PC-3 (cell line): ENCODE data around the gene EMC9. TPM values are rescaled to one million over a fixed set of nuclear protein-coding genes. Genes with fewer than 3 reads are reported as not detected.
A peak's percentile ranks its signal among the peaks of the same experiment; 100 is the strongest.

ENCODE experiments used
- ATAC-seq: fragments of 200-7000 bp; cut with Tn5 transposase; 2 replicates; pipeline ENCODE4 v1.9.1; 2020; ENCODE audit warnings: mild to moderate bottlenecking, moderate library complexity
- BruUV-seq: library from RNA; stranded (reverse); fragments of 400-500 nt; replicated peaks from 2 replicates; lab custom pipeline; 2021; lab: Mats Ljungman, UMichigan
- CTCF ChIA-PET: fragments of 300-600 bp; sonication (Branson Sonifier 250); formaldehyde crosslinking; loops from one replicate; lab custom pipeline; 2022; ENCODE audit warnings: antibody characterized with exemption; lab: Charles Lee
- POLR2A ChIA-PET: fragments of 300-600 bp; sonication (Branson Sonifier 250); formaldehyde crosslinking; loops from one replicate; lab custom pipeline; 2022; ENCODE audit warnings: antibody characterized with exemption; ENCODE audit not compliant: unreplicated experiment; lab: Charles Lee
- DNase-seq: peaks from one replicate; pipeline ENCODE4 v3.0.0-alpha.2; 2015
- H2AFZ ChIP-seq: fragments of 300-600 bp; sonication (generic); 2 replicates; pipeline ENCODE4 v1.6.0; 2016; ENCODE audit warnings: antibody characterized with exemption, low read length
- H3F3A ChIP-seq: fragments of 300-600 bp; sonication (generic); one replicate; pipeline ENCODE4 v1.6.0; 2017; ENCODE audit warnings: antibody characterized with exemption, low read length, control low read depth, mild to moderate bottlenecking; ENCODE audit not compliant: unreplicated experiment
- H3K27ac ChIP-seq: fragments of 300-600 bp; sonication (generic); 2 replicates; pipeline ENCODE4 v1.5.1; 2016; ENCODE audit warnings: mild to moderate bottlenecking, low read length
- H3K27me3 ChIP-seq: fragments of 300-600 bp; sonication (generic); 2 replicates; pipeline ENCODE4 v1.6.1; 2016; ENCODE audit warnings: low read length, mixed read lengths
- H3K36me3 ChIP-seq: fragments of 300-600 bp; sonication (generic); 2 replicates; pipeline ENCODE4 v1.6.1; 2016; ENCODE audit warnings: low read depth, mixed run types, low read length, mixed read lengths
- H3K4me1 ChIP-seq: fragments of 300-600 bp; sonication (generic); 2 replicates; pipeline ENCODE4 v1.5.1; 2016; ENCODE audit warnings: low read length; ENCODE audit not compliant: insufficient read depth
- H3K4me2 ChIP-seq: fragments of 300-600 bp; sonication (generic); 2 replicates; pipeline ENCODE4 v1.6.0; 2016; ENCODE audit warnings: low read length
- H3K4me3 ChIP-seq: fragments of 300-600 bp; sonication (generic); 2 replicates; pipeline ENCODE4 v1.5.1; 2016; ENCODE audit warnings: mild to moderate bottlenecking, low read length, mixed read lengths
- H3K79me2 ChIP-seq: fragments of 300-600 bp; sonication (generic); 2 replicates; pipeline ENCODE4 v1.6.1; 2017; ENCODE audit warnings: low read length, mixed read lengths
- H3K9ac ChIP-seq: fragments of 300-600 bp; sonication (generic); 2 replicates; pipeline ENCODE4 v1.6.0; 2016; ENCODE audit warnings: mild to moderate bottlenecking, low read length
- H3K9me2 ChIP-seq: fragments of 300-600 bp; sonication (generic); replicated peaks from 2 replicates; pipeline ENCODE4 v1.6.1; 2016; ENCODE audit warnings: mixed run types, low read length, mixed read lengths
- H3K9me3 ChIP-seq: fragments of 300-600 bp; sonication (generic); 2 replicates; pipeline ENCODE4 v1.6.1; 2016; ENCODE audit warnings: low read length, mixed read lengths
- H4K20me1 ChIP-seq: fragments of 300-600 bp; sonication (generic); 2 replicates; pipeline ENCODE4 v1.6.1; 2016; ENCODE audit warnings: low read length, mixed read lengths
- CTCF ChIP-seq: fragments of 300-600 bp; sonication (generic); conservative IDR thresholded peaks from 2 replicates; pipeline ENCODE4 v1.5.1; 2017; ENCODE audit warnings: antibody characterized with exemption, low read depth, mild to moderate bottlenecking, low read length
- EZH2 ChIP-seq: fragments of 300-600 bp; sonication (generic); IDR thresholded peaks from one replicate; pipeline ENCODE4 v1.6.1; 2017; ENCODE audit warnings: antibody characterized with exemption, mild to moderate bottlenecking, low read length; ENCODE audit not compliant: unreplicated experiment
- EZH2phosphoT487 ChIP-seq: fragments of 300-600 bp; sonication (generic); IDR thresholded peaks from 2 replicates; pipeline ENCODE4 v1.6.1; 2018; ENCODE audit warnings: mild to moderate bottlenecking, antibody characterized with exemption, low read length, borderline replicate concordance
- intact Hi-C: fragments of 100-400 bp; cut with micrococcal nuclease; formaldehyde crosslinking; loops from 2 replicates; pipeline ENCODE4 v1.9.0; 2023
- total RNA-seq: library from RNA; depleted of rRNA; stranded (reverse); fragments of >200 nt; gene quantifications from 2 replicates; pipeline ENCODE4 v1.2.3, GENCODE V29; 2014

EMC9 gene
- total RNA-seq, 1 experiment from 2014 or later: 30.1 TPM

- intact Hi-C loops: no loop called here
- Histone ChIP-seq H3K4me2 (peak overlapping the region; percentile 90), H3K4me1 (peaks cover 21% of the 10 kb centered on the region), H3K9me2 (no peaks in the 10 kb centered on the region), H3F3A (no peaks in the 10 kb centered on the region), H3K27me3 (no peaks in the 10 kb centered on the region), H2AFZ (no peak overlapping the region), H3K36me3 (peaks cover 11% of the 10 kb centered on the region; the same call in 1 of the 2 replicates), H3K9ac (peak overlapping the region; percentile 84; the same call in 1 of the 2 replicates), H3K27ac (no peak overlapping the region), H3K79me2 (peaks cover 57% of the 10 kb centered on the region), H4K20me1 (no peaks in the 10 kb centered on the region), H3K9me3 (no peaks in the 10 kb centered on the region), H3K4me3 (peak overlapping the region; percentile 86)
- ATAC-seq: no peak
- no peak for DNase-seq
- TF ChIP-seq EZH2phosphoT487 (no peak), CTCF (no peak), EZH2 (no peak)
- no TSS peak for BruUV-seq
- POLR2A ChIA-PET: no interaction called here
- CTCF ChIA-PET: no interaction called here
These were observed 3.8 kb upstream of the EMC9 start for GRCh38 chr14:24145219-24145618.

GRCh38 chr14:24144451-24144850 is 3.1 kb upstream of the EMC9 start:
- intact Hi-C loops: no loop called here
- ATAC-seq (no peak), DNase-seq (no peak)
- Histone ChIP-seq H3K27me3 (no peaks in the 10 kb centered on the region), H3K79me2 (peaks cover 59% of the 10 kb centered on the region), H3K9ac (no peak overlapping the region), H3K4me1 (peaks cover 25% of the 10 kb centered on the region), H3K36me3 (peaks cover 7% of the 10 kb centered on the region; the same call in 1 of the 2 replicates), H3K9me3 (no peaks in the 10 kb centered on the region), H3F3A (no peaks in the 10 kb centered on the region), H3K9me2 (no peaks in the 10 kb centered on the region), H3K27ac (no peak overlapping the region), H2AFZ (no peak overlapping the region), H3K4me3 (no peak overlapping the region), H4K20me1 (no peaks in the 10 kb centered on the region), H3K4me2 (no peak overlapping the region)
- no peak for TF ChIP-seq EZH2phosphoT487
- TF ChIP-seq CTCF: no peak
- TF ChIP-seq EZH2: no peak
- BruUV-seq: no TSS peak
- ChIA-PET CTCF (no interaction called here), POLR2A (no interaction called here)

- Histone ChIP-seq H3K27me3 (no peaks in the 10 kb centered on the region), H3F3A (no peaks in the 10 kb centered on the region), H4K20me1 (no peaks in the 10 kb centered on the region), H3K9me2 (no peaks in the 10 kb centered on the region), H3K79me2 (peaks cover 59% of the 10 kb centered on the region), H3K9ac (no peak overlapping the region), H3K36me3 (peaks cover 11% of the 10 kb centered on the region; the same call in 1 of the 2 replicates), H3K4me3 (no peak overlapping the region), H3K4me2 (no peak overlapping the region), H3K9me3 (no peaks in the 10 kb centered on the region), H2AFZ (no peak overlapping the region), H3K27ac (no peak overlapping the region), H3K4me1 (peaks cover 26% of the 10 kb centered on the region)
- ChIA-PET POLR2A (no interaction called here), CTCF (no interaction called here)
- no TSS peak for BruUV-seq
- no peak for DNase-seq
- no peak for ATAC-seq
- TF ChIP-seq CTCF (no peak), EZH2 (no peak), EZH2phosphoT487 (no peak)
- intact Hi-C loops: no loop called here
These were observed 2.1 kb upstream of the EMC9 start for GRCh38 chr14:24143511-24143910.
